Activated CD4-positive, alpha-beta T cell treated with anti-CD3 and anti-CD28 coated beads, Interleukin-2, amount 50 U/mL, for 48 hours (primary cell): ENCODE measurements around the gene TYW3.

Experiments
- DNase-seq, 2 experiments: peaks; one replicate each; pipeline ENCODE4 v3.0.0-alpha.2; 2020

The TYW3 gene

GRCh38 chr1:74811436-74812179, 78.7 kb downstream of the TYW3 start:
- DNase-seq, result no peak

- no peak for DNase-seq
Measured at GRCh38 chr1:74812180-74812541, 79.2 kb downstream of the TYW3 start.
